Left ventricle myocardium inferior (tissue), 1 donor: ENCODE results near the gene SMS. TPM values are rescaled to one million over a fixed set of nuclear protein-coding genes. Genes with fewer than 3 reads are reported as not detected.

Experiments
- DNase-seq: peaks from one replicate; pipeline ENCODE4 v3.0.0-alpha.2; 2020
- H3K27ac ChIP-seq: fragments of 200-600 bp; replicated peaks from 2 replicates; pipeline ENCODE4 v1.8.0; 2021
- H3K27me3 ChIP-seq: fragments of 200-600 bp; 2 replicates; pipeline ENCODE4 v1.8.0; 2021; ENCODE audit warnings: low read depth
- H3K36me3 ChIP-seq: fragments of 200-600 bp; 2 replicates; pipeline ENCODE4 v1.8.0; 2021
- H3K4me1 ChIP-seq: fragments of 200-600 bp; 2 replicates; pipeline ENCODE4 v1.8.0; 2021
- H3K4me3 ChIP-seq: fragments of 200-600 bp; 2 replicates; pipeline ENCODE4 v1.8.0; 2021; ENCODE audit warnings: mild to moderate bottlenecking, moderate library complexity
- H3K9me3 ChIP-seq: fragments of 200-600 bp; replicated peaks from 2 replicates; pipeline ENCODE4 v1.8.0; 2021
- CTCF ChIP-seq: fragments of 200-600 bp; IDR thresholded peaks from 2 replicates; pipeline ENCODE4 v1.8.0; 2021; ENCODE audit warnings: antibody characterized with exemption, mild to moderate bottlenecking, borderline replicate concordance
- intact Hi-C: fragments of 100-400 bp; cut with micrococcal nuclease; formaldehyde crosslinking; loops from one replicate; pipeline ENCODE4 v1.11.0; 2022
- long read RNA-seq: library from polyadenylated mRNA; unstranded; transcript quantifications from one replicate; pipeline ENCODE4 v2.0.0, GENCODE V29; 2021
- total RNA-seq: library from RNA; stranded (reverse); fragmentation: NEBNext Ultra II Directional; extraction: Animal tissue kit (Norgen Biotek cat#: 25700); gene quantifications from one replicate; pipeline ENCODE4 v1.2.1, GENCODE V29; 2021
- donor health status: DM: no; HTN: yes; CAD: no; lungs with severe emphysema.

The SMS gene
- total RNA-seq, result 46.8 TPM
- long read RNA-seq, transcript SMS-202 (11 exons, 1,837 nt), result major isoform, 50 of 53 reads
- long read RNA-seq, partial matches to known transcripts, result 0 of 53 reads
- long read RNA-seq, other reads (novel, unspliced or antisense), result 3 of 53 reads

- Histone ChIP-seq H3K27me3 (no peaks in the 10 kb centered on the region), H3K9me3 (no peaks in the 10 kb centered on the region), H3K4me3 (peak within 1 kb of the TSS; percentile 71), H3K4me1 (no peaks in the 10 kb centered on the region), H3K27ac (peak within 1 kb of the TSS; percentile 86), H3K36me3 (no peaks in the 10 kb centered on the region)
- peak; percentile 79 for DNase-seq
- TF ChIP-seq CTCF, result no peak
- intact Hi-C loops, result no loop called here
Observed at GRCh38 chrX:21940356-21940829, at the start of gene SMS. Gene SMS, plus strand, starts transcription at chrX:21940709. Its CDS starts 116 bp downstream, at chrX:21940825.

GRCh38 chrX:21905313-21905712 lies 35.2 kb upstream of the SMS start:
- Histone ChIP-seq H3K4me1 (no peaks in the 10 kb centered on the region), H3K27me3 (no peaks in the 10 kb centered on the region), H3K4me3 (no peak overlapping the region), H3K9me3 (no peaks in the 10 kb centered on the region), H3K36me3 (no peaks in the 10 kb centered on the region), H3K27ac (no peak overlapping the region)
- no peak for TF ChIP-seq CTCF
- no peak for DNase-seq
- intact Hi-C loops, result no loop called here

- H3K36me3 ChIP-seq, result no peaks in the 10 kb centered on the region
- intact Hi-C loops, result no loop called here
- DNase-seq, result no peak
- TF ChIP-seq CTCF, result no peak
- no peaks in the 10 kb centered on the region for H3K4me1 ChIP-seq
- H3K27me3 ChIP-seq, result no peaks in the 10 kb centered on the region
- H3K4me3 ChIP-seq, result no peak overlapping the region
- no peak overlapping the region for H3K27ac ChIP-seq
- no peaks in the 10 kb centered on the region for H3K9me3 ChIP-seq
Observed at GRCh38 chrX:21905953-21906352, 34.6 kb upstream of the SMS start.

GRCh38 chrX:21907260-21907659 lies 33.2 kb upstream of the SMS start:
- Histone ChIP-seq H3K27ac (no peak overlapping the region), H3K9me3 (no peaks in the 10 kb centered on the region), H3K36me3 (no peaks in the 10 kb centered on the region), H3K4me3 (no peak overlapping the region), H3K27me3 (no peaks in the 10 kb centered on the region), H3K4me1 (no peaks in the 10 kb centered on the region)
- intact Hi-C loops, result no loop called here
- no peak for DNase-seq
- no peak for TF ChIP-seq CTCF

GRCh38 chrX:21911481-21911880 lies 29.0 kb upstream of the SMS start:
- Histone ChIP-seq H3K4me1 (no peaks in the 10 kb centered on the region), H3K27ac (no peak overlapping the region), H3K9me3 (no peaks in the 10 kb centered on the region), H3K27me3 (no peaks in the 10 kb centered on the region), H3K36me3 (no peaks in the 10 kb centered on the region), H3K4me3 (no peak overlapping the region)
- TF ChIP-seq CTCF, result no peak
- DNase-seq, result no peak
- intact Hi-C loops, result no loop called here
